Tibial nerve (tissue), 3 donors: ENCODE measurements around the gene DDX47.

Source experiments
- EP300 ChIP-seq, 2 donors: sonication (generic); formaldehyde crosslinking; IDR thresholded peaks; one replicate each; pipeline ENCODE4 v1.6.1; 2017; ENCODE audit warnings: antibody characterized with exemption in 2 of 2, mild to moderate bottlenecking in 1 of 2
- POLR2A ChIP-seq, 2 donors: fragments of 450-650 bp; IDR thresholded peaks; one replicate each; pipeline ENCODE4 v1.6.1; 2017; ENCODE audit warnings: antibody characterized with exemption in 2 of 2, mild to moderate bottlenecking in 2 of 2, moderate library complexity in 2 of 2

GRCh38 chr12:12796171-12796570, 17.0 kb upstream of the DDX47 start:
- TF ChIP-seq POLR2A (IDR thresholded peaks at IDR 0.05) (no peak), EP300 (IDR thresholded peaks at IDR 0.05) (no peak)
